NCI-H187 treated with DMSO at 0.1 percent for 48 hours (cell line): ENCODE data around the gene BMPR1A.

Source experiments
- DNase-seq: peaks from one replicate; lab custom pipeline; 2025; lab: John Stamatoyannopoulos, UW

Gene BMPR1A

GRCh38 chr10:86956848-86957448, 200.5 kb downstream of the BMPR1A start:
- no peak for DNase-seq

GRCh38 chr10:86957471-86958115, 201.2 kb downstream of the BMPR1A start, which contains the start of gene MMRN2:
MMRN2 (minus strand) TSS chr10:86957615; CDS start chr10:86957541, 74 bp downstream.
- DNase-seq, result no peak

GRCh38 chr10:86958116-86958900, 201.9 kb downstream of the BMPR1A start, which contains the start of gene SNCG:
SNCG (plus strand) TSS chr10:86958599; CDS start chr10:86958698, 99 bp downstream.
- no peak for DNase-seq

GRCh38 chr10:86958901-86959736, 202.7 kb downstream of the BMPR1A start:
- no peak for DNase-seq

- DNase-seq, result no peak
Observed at GRCh38 chr10:86959737-86960002, 203.3 kb downstream of the BMPR1A start.

GRCh38 chr10:86960003-86960862, 203.8 kb downstream of the BMPR1A start:
- DNase-seq, result no peak

- DNase-seq, result no peak
Observed at GRCh38 chr10:86960863-86961434, 204.5 kb downstream of the BMPR1A start.

GRCh38 chr10:86961481-86962091, 205.2 kb downstream of the BMPR1A start:
- DNase-seq, result no peak

GRCh38 chr10:86962136-86962980, 205.9 kb downstream of the BMPR1A start:
- DNase-seq, result no peak

- no peak for DNase-seq
Observed at GRCh38 chr10:86962981-86963310, 206.5 kb downstream of the BMPR1A start.

GRCh38 chr10:86963341-86963919, 207.0 kb downstream of the BMPR1A start:
- no peak for DNase-seq

- DNase-seq, result no peak
Observed at GRCh38 chr10:86964061-86964846, 207.8 kb downstream of the BMPR1A start.

- no peak for DNase-seq
Observed at GRCh38 chr10:86964847-86965190, 208.4 kb downstream of the BMPR1A start.

GRCh38 chr10:86965986-86966654, 209.7 kb downstream of the BMPR1A start:
- DNase-seq, result no peak

- no peak for DNase-seq
Observed at GRCh38 chr10:86967481-86967941, 211.1 kb downstream of the BMPR1A start.

GRCh38 chr10:86968271-86968993, 212.0 kb downstream of the BMPR1A start, which contains the start of gene ADIRF:
ADIRF (plus strand) TSS chr10:86968482; CDS start chr10:86968545, 63 bp downstream.
- no peak for DNase-seq

- no peak for DNase-seq
Observed at GRCh38 chr10:86968994-86969355, 212.6 kb downstream of the BMPR1A start.
